Immature natural killer cell (primary cell): Measurements from ENCODE around the gene MYCBP2. TPM values are rescaled to one million over a fixed set of nuclear protein-coding genes. Genes with fewer than 3 reads are reported as not detected.

Experiments
- DNase-seq, 3 donors: peaks; one replicate each; pipeline ENCODE4 v3.0.0; 2022; ENCODE audit warnings: mixed read lengths in 1 of 3
- H3K27ac Mint-ChIP-seq, 6 donors: one replicate each; pipeline ENCODE4 v1.8.0; 2020; ENCODE audit warnings: mixed read lengths in 6 of 6, mild to moderate bottlenecking in 5 of 6, inconsistent platforms in 4 of 6, moderate library complexity in 3 of 6
- H3K27me3 Mint-ChIP-seq, 3 donors: one replicate each; pipeline ENCODE4 v1.8.0; 2020 to 2021; ENCODE audit warnings: low read depth in 3 of 3, mild to moderate bottlenecking in 3 of 3, mixed read lengths in 3 of 3, moderate library complexity in 3 of 3, inconsistent platforms in 1 of 3
- H3K36me3 Mint-ChIP-seq, 3 donors: one replicate each; pipeline ENCODE4 v1.8.0; 2020; ENCODE audit warnings: mixed read lengths in 3 of 3, inconsistent platforms in 2 of 3, mild to moderate bottlenecking in 2 of 3
- H3K4me1 Mint-ChIP-seq, 2 donors: one replicate each; pipeline ENCODE4 v1.8.0; 2020; ENCODE audit warnings: inconsistent platforms in 2 of 2, mild to moderate bottlenecking in 2 of 2, mixed read lengths in 2 of 2, moderate library complexity in 1 of 2
- H3K4me3 Mint-ChIP-seq, 5 donors: one replicate each; pipeline ENCODE4 v1.8.0; 2020; ENCODE audit warnings: mild to moderate bottlenecking in 5 of 5, mixed read lengths in 5 of 5, inconsistent platforms in 3 of 5, moderate library complexity in 3 of 5
- H3K9me3 Mint-ChIP-seq, 6 donors: one replicate each; pipeline ENCODE4 v1.8.0; 2020; ENCODE audit warnings: mild to moderate bottlenecking in 6 of 6, mixed read lengths in 6 of 6, inconsistent platforms in 4 of 6, moderate library complexity in 3 of 6
- polyA plus RNA-seq, 3 donors: library from polyadenylated mRNA; unstranded; fragments of 300-500 nt; fragmentation: Illumina TruSeq; gene quantifications; one replicate each; pipeline ENCODE4 v1.2.3, GENCODE V29; 2021

MYCBP2 gene
- polyA plus RNA-seq = 10 to 100 TPM in 2 of 3 donors, 1 to 10 TPM in 1; 7.6 to 44.0 (median 18.6) TPM

GRCh38 chr13:77326905-77327604 lies at the start of gene MYCBP2:
TSS of gene MYCBP2 (minus strand) at chr13:77327094. CDS start at chr13:77326775, 319 bp downstream.
- DNase-seq = peak; percentile 97 to 98 (median 97)
- Mint-ChIP-seq H3K36me3 (no peaks in the 10 kb centered on the region), H3K27me3 (peaks cover 18 to 37% (median 20%) of the 10 kb centered on the region in 3 donors), H3K4me3 (peak within 1 kb of the TSS; percentile 95 to 98 (median 96)), H3K4me1 (peaks cover 73 to 80% of the 10 kb centered on the region in 2 donors), H3K27ac (peak within 1 kb of the TSS; percentile 93 to 98 (median 96)), H3K9me3 (no peaks in the 10 kb centered on the region)

GRCh38 chr13:77375560-77376108 lies 48.7 kb upstream of the MYCBP2 start:
- Mint-ChIP-seq H3K36me3 (no peaks in the 10 kb centered on the region), H3K9me3 (no peaks in the 10 kb centered on the region), H3K4me1 (no peaks in the 10 kb centered on the region), H3K4me3 (no peak overlapping the region), H3K27me3 (peaks cover 0 to 1% (median 0%) of the 10 kb centered on the region in 3 donors), H3K27ac (no peak overlapping the region)
- no peak for DNase-seq

GRCh38 chr13:77374786-77375185 lies 47.9 kb upstream of the MYCBP2 start:
- H3K27me3 Mint-ChIP-seq = peaks cover 0 to 1% (median 0%) of the 10 kb centered on the region in 3 donors
- no peak overlapping the region for H3K27ac Mint-ChIP-seq

GRCh38 chr13:77374339-77374738 lies 47.4 kb upstream of the MYCBP2 start:
- Mint-ChIP-seq H3K27me3 (peaks cover 0 to 1% (median 0%) of the 10 kb centered on the region in 3 donors), H3K4me3 (no peak overlapping the region), H3K27ac (no peak overlapping the region), H3K9me3 (no peaks in the 10 kb centered on the region), H3K36me3 (no peaks in the 10 kb centered on the region), H3K4me1 (no peaks in the 10 kb centered on the region)
- no peak for DNase-seq

More at GRCh38 chr13:77374786-77375185, 47.9 kb upstream of the MYCBP2 start:
- Mint-ChIP-seq H3K36me3 (no peaks in the 10 kb centered on the region), H3K4me1 (no peaks in the 10 kb centered on the region), H3K9me3 (no peaks in the 10 kb centered on the region), H3K4me3 (no peak overlapping the region)
- no peak for DNase-seq

GRCh38 chr13:77373502-77373901 lies 46.6 kb upstream of the MYCBP2 start:
- no peak overlapping the region for H3K27ac Mint-ChIP-seq
- peaks cover 0 to 1% (median 0%) of the 10 kb centered on the region in 3 donors for H3K27me3 Mint-ChIP-seq
- H3K4me3 Mint-ChIP-seq = no peak overlapping the region
- H3K36me3 Mint-ChIP-seq = no peaks in the 10 kb centered on the region
- H3K9me3 Mint-ChIP-seq = no peaks in the 10 kb centered on the region
- H3K4me1 Mint-ChIP-seq = no peaks in the 10 kb centered on the region
- DNase-seq = no peak

GRCh38 chr13:77372275-77372674 lies 45.4 kb upstream of the MYCBP2 start:
- Mint-ChIP-seq H3K4me3 (no peak overlapping the region), H3K27ac (no peak overlapping the region), H3K36me3 (no peaks in the 10 kb centered on the region), H3K9me3 (no peaks in the 10 kb centered on the region), H3K4me1 (no peaks in the 10 kb centered on the region), H3K27me3 (peaks cover 0 to 4% (median 0%) of the 10 kb centered on the region in 3 donors)
- DNase-seq = no peak

- no peaks in the 10 kb centered on the region for H3K36me3 Mint-ChIP-seq
- peaks cover 0 to 4% (median 4%) of the 10 kb centered on the region in 3 donors for H3K27me3 Mint-ChIP-seq
- no peak for DNase-seq
- no peak overlapping the region for H3K4me3 Mint-ChIP-seq
- no peaks in the 10 kb centered on the region for H3K9me3 Mint-ChIP-seq
- H3K4me1 Mint-ChIP-seq = no peaks in the 10 kb centered on the region
- H3K27ac Mint-ChIP-seq = no peak overlapping the region
Measured at GRCh38 chr13:77370888-77371287, 44.0 kb upstream of the MYCBP2 start.

- H3K4me3 Mint-ChIP-seq = no peak overlapping the region
- DNase-seq = no peak
- peaks cover 2 to 9% (median 2%) of the 10 kb centered on the region in 3 donors for H3K27me3 Mint-ChIP-seq
- no peaks in the 10 kb centered on the region for H3K4me1 Mint-ChIP-seq
- H3K9me3 Mint-ChIP-seq = no peaks in the 10 kb centered on the region
- H3K36me3 Mint-ChIP-seq = no peaks in the 10 kb centered on the region
- H3K27ac Mint-ChIP-seq = no peak overlapping the region
Measured at GRCh38 chr13:77362166-77362565, 35.3 kb upstream of the MYCBP2 start.

GRCh38 chr13:77360032-77360685 lies 33.3 kb upstream of the MYCBP2 start:
- Mint-ChIP-seq H3K27me3 (peaks cover 2 to 9% (median 2%) of the 10 kb centered on the region in 3 donors), H3K4me3 (no peak overlapping the region), H3K4me1 (no peaks in the 10 kb centered on the region), H3K9me3 (no peaks in the 10 kb centered on the region), H3K27ac (no peak overlapping the region), H3K36me3 (no peaks in the 10 kb centered on the region)
- DNase-seq = no peak

GRCh38 chr13:77359171-77359570 lies 32.3 kb upstream of the MYCBP2 start:
- Mint-ChIP-seq H3K4me3 (no peak overlapping the region), H3K4me1 (peaks cover 1 to 3% of the 10 kb centered on the region in 2 donors), H3K27ac (no peak overlapping the region), H3K27me3 (peaks cover 3 to 7% (median 5%) of the 10 kb centered on the region in 3 donors), H3K9me3 (no peaks in the 10 kb centered on the region), H3K36me3 (no peaks in the 10 kb centered on the region)
- no peak for DNase-seq

GRCh38 chr13:77358001-77358400 lies 31.1 kb upstream of the MYCBP2 start:
- Mint-ChIP-seq H3K4me1 (peaks cover 6 to 9% of the 10 kb centered on the region in 2 donors), H3K27ac (no peak overlapping the region), H3K36me3 (no peaks in the 10 kb centered on the region), H3K27me3 (peaks cover 2 to 7% (median 5%) of the 10 kb centered on the region in 3 donors), H3K9me3 (no peaks in the 10 kb centered on the region), H3K4me3 (no peak overlapping the region)
- no peak for DNase-seq

GRCh38 chr13:77356155-77356554 lies 29.3 kb upstream of the MYCBP2 start:
- Mint-ChIP-seq H3K27me3 (peaks cover 1 to 5% (median 3%) of the 10 kb centered on the region in 3 donors), H3K36me3 (no peaks in the 10 kb centered on the region), H3K4me1 (peaks cover 6 to 9% of the 10 kb centered on the region in 2 donors)

GRCh38 chr13:77353995-77354394 lies 27.1 kb upstream of the MYCBP2 start:
- no peak overlapping the region for H3K4me3 Mint-ChIP-seq
- no peaks in the 10 kb centered on the region for H3K9me3 Mint-ChIP-seq
- peaks cover 3 to 5% (median 4%) of the 10 kb centered on the region in 3 donors for H3K27me3 Mint-ChIP-seq
- H3K27ac Mint-ChIP-seq = peak overlapping the region in 1 of 6 donors; percentile 0
- H3K36me3 Mint-ChIP-seq = no peaks in the 10 kb centered on the region
- H3K4me1 Mint-ChIP-seq = peaks cover 6 to 9% of the 10 kb centered on the region in 2 donors
- DNase-seq = no peak

More at GRCh38 chr13:77356155-77356554, 29.3 kb upstream of the MYCBP2 start:
- Mint-ChIP-seq H3K27ac (no peak overlapping the region), H3K9me3 (no peaks in the 10 kb centered on the region), H3K4me3 (no peak overlapping the region)
- DNase-seq = no peak

GRCh38 chr13:77351315-77351714 lies 24.4 kb upstream of the MYCBP2 start:
- H3K4me1 Mint-ChIP-seq = peaks cover 6 to 9% of the 10 kb centered on the region in 2 donors
- peaks cover 3 to 4% (median 4%) of the 10 kb centered on the region in 3 donors for H3K27me3 Mint-ChIP-seq
- DNase-seq = no peak
- no peaks in the 10 kb centered on the region for H3K36me3 Mint-ChIP-seq
- no peaks in the 10 kb centered on the region for H3K9me3 Mint-ChIP-seq
- no peak overlapping the region for H3K27ac Mint-ChIP-seq
- H3K4me3 Mint-ChIP-seq = no peak overlapping the region
